Erythroblast (primary cell): ENCODE measurements around the gene IBA57.

Experiments
- GATA1 ChIP-seq: IDR thresholded peaks from 2 replicates; pipeline ENCODE4 v1.6.1; 2011; ENCODE audit warnings: low read depth, mild to moderate bottlenecking, control low read depth, low read length, moderate library complexity
- POLR2A ChIP-seq: IDR thresholded peaks from 2 replicates; pipeline ENCODE4 v1.6.1; 2011; ENCODE audit warnings: mild to moderate bottlenecking, low read length

- no peak for TF ChIP-seq POLR2A
- TF ChIP-seq GATA1, result no peak
These were observed 52.1 kb downstream of the IBA57 start for GRCh38 chr1:228217551-228218344.
